HG02798 (cell line): ENCODE data around the gene RPUSD1.

ENCODE experiments used
- ATAC-seq: cut with Tn5 transposase; IDR thresholded peaks from one replicate; pipeline ENCODE4 v1.9.1; 2021; ENCODE audit warnings: mild to moderate bottlenecking; ENCODE audit not compliant: unreplicated experiment, poor library complexity

The RPUSD1 gene

DNA sequence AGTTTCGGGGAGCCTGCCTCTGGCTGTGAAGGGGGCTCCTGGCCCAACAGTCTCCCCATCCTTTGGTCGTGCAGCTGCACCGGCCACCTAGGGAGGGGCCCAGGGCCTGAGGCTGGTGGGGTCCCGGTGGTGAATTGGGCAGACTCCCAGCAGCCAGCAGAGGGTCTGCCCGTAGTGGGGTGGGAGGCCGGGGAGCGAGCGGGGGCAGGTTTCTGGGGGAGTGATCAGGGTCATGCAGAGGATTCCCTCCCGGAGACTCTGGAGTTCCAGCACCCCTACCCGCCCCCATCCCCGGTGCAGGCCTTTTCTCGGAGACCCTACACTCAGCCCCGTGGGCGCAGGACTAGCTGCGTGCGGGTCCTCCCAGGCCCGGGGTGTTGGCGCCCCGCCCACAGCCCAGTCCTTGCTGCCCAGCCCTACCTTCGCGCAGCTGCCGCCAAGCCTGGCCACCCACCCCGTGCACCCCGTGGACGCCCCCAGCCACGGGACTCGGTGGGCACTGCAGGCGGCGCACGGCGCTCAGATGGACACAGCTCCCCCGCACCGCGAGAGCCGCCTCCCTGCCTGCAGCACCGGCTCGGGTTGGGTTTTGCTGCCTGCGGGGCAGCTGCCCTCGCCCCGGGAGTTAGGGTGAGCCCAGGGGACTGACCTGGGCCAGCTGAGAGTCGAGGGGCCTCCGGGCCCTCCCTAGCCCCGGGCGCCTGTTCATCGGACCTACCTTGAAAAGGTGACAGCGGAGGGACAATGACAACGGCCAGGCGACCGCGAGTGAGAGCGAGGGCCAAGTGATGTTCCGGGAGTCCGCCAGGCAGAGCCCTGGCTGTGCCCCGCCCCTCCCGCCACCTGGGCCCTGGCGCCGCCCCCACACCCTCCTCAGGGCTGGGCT lies 12.0 kb upstream of the RPUSD1 start, which contains the start of gene GNG13:
TSS of gene GNG13 (minus strand) at position 787 of the 886 bp plus-strand sequence. CDS start 1,657 bp downstream, outside the sequence.
- ATAC-seq = no peak

DNA sequence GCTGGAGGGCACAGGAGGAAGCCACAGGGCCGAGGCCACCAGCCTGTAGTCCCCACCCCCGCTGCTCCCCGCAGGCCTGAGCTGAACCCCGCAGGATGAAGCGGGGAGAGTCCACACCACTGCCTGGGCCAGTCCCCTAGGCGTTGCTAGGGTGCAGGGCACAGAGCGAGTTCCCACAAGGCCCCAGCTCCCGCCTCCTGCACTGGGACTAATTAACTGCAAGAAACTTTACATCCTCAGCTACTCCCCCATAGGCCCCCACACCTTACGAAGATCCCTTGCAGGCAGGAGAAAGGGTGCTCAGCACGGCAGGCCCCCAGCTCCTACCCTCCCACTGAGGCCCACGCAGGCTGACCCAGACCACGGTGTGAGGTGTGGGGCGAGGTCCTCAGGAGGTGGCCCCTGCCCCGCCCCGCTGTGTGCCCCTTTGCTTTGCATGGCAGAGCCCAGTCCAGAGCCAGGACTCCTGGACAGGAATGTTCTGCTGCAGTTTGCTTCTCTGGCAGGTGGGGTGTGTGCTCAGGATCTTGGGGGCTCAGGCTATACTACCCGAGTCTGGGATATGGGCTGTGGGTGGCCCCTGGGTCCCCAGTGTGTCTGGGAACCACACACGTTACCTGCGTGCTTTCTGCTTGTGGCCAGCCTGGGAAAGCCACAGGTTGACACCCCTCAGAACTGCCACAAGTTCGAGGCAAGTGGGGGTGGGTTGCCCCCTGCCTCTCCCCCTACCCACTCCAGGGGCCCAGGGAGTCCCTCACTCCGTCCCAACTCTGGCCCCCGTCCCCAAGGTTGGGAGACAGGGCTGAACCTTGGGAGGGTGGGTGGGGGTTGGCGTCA lies 11.1 kb upstream of the RPUSD1 start:
- no peak for ATAC-seq

DNA sequence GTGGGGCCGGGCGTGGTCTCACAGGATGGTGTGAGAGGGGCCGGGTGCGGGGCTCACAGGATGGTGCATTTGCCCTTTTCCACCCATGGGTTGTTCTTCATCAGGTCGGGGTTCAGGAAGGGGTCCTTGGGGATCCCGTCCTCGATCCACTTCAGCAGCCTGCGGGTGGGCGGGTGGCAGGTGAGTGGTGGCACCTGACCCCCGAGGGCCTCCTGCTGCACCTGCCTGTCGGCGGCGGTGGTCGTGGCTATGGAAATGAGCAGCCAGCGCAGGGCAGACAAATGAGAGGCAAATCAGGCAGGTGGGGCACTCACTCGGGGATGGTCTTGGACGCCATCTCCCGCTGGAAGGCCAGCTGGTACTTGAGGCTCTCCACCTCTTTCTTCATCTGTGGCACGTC lies 10.5 kb upstream of the RPUSD1 start:
- no peak for ATAC-seq

DNA sequence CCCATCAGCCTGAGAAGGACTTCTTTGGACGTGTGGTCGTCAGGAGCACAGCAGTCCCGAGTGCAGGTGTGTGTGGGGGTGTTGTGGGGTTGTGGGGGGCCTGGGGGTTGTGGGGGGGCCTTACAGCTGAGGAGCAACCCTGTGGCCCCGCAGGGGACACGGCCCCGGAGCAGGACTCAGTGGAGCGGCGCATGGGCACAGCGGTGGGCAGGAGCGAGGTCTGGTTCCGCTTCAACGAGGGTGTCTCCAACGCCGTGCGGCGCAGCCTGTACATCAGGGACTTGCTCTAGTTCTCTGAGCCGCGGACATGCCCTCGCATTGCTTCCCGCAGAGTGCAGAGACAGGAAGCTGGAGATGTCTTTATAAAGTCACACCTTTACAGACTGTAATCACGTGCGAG lies 9.5 kb upstream of the RPUSD1 start:
- no peak for ATAC-seq

DNA sequence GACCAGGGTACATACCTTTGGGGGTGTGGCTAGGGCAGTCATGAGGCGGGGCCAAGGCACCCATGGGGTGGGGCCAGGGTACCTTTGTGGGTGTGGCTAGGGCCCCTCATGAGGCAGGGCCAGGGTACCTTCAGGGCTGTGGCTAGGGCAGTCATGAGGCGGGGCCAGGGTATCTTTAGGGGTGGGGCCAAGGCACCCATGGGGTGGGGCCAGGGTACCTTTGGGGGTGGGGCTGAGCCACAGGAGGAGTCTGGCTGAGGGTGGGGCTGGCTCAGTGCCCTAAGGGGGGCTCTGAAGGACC lies 8.9 kb upstream of the RPUSD1 start:
- ATAC-seq = no peak

DNA sequence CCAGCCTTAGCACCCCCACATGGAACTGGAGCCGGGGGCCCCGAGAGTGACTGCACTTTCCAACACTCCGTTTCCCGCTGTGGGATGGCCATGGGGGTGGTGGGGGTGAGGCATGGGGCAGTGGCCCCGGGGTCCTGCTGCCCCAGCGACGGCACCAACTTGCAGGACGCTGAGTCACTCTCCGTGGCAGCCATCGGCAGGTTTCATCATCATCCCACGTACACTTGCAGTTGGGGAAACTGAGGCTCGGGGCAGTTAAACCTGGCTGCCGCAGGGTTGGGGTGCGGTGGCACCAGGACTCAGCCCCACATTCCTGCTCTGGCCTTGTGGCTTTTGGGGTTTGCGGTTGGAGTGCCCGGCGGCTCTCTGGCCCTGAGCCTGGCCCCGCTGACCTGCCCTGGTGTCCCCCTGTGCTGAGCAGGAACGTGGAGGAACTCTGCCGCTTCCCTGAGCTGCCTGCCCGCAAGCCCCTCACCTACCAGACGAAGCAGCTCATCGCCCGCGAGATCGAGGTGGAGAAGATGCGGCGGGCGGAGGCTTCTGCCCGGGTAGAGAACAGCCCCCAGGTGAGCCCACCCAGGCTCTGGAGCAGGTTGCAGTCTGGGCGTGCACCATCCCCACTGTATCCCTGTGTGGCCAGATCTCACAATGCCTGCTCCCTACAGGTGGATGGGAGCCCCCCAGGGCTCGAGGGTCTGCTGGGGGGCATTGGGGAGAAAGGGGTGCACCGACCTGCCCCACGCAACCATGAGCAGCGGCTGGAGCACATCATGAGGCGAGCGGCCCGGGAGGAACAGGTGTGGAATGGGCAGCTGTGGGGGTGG lies 8.3 kb upstream of the RPUSD1 start:
- no peak for ATAC-seq

DNA sequence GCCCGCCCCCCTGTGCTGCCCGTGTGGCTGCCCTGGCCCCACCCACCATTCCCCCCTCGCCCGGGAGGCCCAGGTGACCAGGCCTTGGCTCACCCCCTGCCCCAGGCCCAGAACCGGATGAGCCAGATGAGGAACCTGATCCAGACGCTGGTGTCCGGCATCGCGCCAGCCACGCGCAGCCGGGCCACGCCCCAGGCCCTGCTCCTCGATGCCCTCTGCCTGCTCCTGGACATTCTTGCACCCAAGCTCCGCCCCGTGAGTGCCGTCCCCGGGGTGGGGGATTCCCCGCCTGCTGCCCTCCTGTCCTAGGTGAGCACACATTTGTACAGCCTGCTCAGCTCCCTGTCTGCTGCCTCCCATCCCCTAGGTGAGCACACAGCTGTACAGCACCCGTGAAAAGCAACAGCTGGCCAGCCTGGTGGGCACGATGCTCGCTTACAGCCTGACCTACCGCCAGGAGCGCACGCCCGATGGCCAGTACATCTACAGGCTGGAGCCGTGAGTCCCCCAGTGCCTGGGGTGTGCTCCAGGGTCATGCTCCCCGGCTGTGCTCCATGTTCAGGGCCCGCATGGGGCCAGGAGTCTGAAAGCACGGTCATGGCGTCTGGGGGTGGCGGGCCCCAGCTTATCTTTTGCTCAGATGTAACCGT lies 7.5 kb upstream of the RPUSD1 start:
- ATAC-seq = no peak

DNA sequence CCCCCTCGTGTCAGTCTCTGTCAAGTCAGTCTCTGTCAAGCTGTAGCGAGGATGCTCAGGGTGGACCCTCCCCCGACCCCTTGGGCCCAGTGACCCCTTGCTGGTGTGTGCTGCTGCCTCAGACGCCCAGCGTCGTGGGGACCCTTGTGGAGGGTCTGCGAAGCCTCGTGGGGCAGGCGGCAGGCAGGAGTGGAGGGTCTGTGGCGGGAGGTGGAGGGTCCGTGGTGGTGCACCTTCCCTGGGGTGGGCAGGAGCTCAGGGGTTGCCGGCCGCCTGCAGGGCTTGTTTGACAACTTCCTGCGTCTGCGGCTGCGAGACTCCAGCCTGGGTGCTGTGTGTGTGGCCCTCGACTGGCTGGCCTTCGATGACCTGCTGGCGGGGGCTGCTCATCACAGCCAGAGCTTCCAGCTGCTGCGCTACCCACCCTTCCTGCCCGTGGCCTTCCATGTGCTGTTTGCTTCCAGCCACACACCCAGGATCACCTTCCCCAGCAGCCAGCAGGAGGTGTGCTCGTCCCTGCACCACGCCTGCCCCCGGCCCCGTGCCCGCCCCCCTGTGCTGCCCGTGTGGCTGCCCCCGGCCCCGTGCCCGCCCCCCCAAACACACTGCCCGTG lies 6.8 kb upstream of the RPUSD1 start:
- ATAC-seq = no peak

DNA sequence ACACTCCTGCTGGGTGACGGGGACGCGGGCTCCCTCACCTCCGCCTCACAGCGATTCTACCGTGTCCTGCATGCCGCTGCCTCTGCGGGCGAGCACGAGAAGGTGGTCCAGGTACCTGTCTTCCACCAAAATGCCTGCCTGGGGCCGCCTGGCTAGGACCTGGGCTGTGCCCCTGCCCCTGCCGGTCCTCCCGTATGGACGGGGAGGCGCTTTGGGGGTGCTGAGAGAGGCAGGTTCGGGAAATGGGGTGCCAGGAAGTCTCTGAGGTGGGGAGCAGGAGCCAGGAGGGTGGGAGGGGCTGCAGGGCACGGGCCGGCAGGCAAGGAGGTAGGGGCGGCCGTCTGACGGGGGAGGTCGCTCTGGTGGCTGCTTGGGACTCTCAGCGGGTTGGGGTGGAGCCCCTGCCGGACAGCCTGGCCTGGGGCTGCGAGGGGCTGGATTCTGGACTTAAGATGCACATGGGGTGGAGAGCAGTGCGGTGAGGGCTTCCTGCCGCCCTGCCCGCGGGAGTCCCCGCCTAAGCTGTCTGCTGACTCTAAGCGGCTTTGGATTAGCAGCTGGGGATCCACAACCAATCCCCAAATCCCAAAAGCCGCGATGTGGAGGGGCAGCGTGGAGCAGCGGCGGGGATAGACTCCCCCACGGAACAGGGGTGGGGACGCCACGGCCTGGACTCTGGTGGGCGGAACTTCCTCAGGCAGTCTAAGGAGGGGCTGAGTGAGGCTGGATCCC lies 6.1 kb upstream of the RPUSD1 start:
- ATAC-seq = no peak

DNA sequence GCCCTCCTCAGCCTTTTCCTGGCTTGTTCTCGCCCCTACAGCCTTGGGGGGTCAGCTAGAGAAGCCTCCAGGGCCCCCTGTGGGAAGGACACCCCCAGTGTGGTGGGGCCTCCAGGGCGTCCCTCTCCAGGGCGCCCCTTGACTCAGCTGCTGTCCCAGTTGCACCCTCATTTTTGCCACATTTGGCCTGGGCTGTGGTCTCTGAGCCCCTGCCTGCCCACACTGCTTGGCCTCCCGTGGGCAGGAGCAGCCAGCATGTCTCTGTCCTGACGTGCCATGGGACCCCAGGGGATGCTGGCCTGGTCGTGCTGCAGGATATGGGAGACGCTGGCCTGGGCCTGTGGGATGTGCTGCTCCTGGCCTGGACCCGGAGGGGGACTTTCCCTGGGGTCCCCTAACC lies 5.2 kb upstream of the RPUSD1 start:
- ATAC-seq = no peak

DNA sequence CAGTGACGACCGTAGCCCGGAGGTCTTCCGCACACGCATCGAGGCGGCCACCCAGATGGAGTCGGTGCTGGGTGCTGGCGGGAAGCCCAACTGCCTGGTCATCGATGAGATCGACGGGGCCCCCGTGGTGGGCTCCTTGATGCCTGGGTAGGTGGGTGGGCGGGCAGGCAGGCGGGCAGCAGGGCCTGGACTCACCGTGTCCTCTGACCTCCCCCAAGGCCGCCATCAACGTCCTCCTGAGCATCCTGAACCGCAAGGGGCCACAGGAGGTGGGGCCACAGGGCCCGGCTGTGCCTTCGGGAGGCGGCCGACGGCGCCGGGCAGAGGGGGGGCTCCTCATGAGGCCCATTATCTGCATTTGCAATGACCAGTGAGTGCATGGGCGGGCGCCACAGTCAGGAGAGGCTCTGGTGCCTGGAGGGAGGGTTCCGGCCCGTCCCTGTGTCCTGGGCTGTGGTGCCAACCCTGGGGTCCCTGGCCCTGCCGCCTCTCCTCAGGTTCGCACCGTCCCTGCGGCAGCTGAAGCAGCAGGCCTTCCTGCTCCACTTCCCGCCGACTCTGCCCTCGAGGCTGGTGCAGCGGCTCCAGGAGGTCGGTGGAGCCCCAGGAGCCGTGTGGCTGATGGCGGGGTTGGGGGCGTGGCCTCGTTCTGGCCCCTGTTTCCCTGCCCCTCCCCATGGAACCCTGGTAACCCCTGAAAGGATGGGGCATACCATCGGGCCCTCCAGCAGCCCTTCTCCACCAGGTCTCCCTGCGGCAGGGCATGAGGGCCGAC lies 4.2 kb upstream of the RPUSD1 start:
- no peak for ATAC-seq

DNA sequence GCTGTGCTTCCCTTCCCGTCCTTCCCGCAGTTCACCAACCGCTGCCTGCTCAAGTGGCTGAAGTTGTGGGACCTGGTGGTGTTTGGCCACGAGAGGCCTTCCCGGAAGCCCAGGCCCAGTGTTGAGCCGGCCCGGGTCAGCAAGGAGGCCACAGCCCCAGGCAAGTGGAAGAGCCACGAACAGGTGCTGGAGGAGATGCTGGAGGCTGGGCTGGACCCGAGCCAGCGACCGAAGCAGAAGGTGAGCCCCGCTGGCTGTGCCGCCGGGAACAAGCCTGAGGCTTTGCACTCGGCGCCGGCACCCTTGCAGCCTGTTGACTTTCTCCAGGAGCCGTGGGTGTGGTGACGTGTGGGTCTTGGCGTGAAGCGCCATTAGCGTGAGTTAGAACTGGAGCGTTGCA lies 3.0 kb upstream of the RPUSD1 start:
- ATAC-seq = no peak

DNA sequence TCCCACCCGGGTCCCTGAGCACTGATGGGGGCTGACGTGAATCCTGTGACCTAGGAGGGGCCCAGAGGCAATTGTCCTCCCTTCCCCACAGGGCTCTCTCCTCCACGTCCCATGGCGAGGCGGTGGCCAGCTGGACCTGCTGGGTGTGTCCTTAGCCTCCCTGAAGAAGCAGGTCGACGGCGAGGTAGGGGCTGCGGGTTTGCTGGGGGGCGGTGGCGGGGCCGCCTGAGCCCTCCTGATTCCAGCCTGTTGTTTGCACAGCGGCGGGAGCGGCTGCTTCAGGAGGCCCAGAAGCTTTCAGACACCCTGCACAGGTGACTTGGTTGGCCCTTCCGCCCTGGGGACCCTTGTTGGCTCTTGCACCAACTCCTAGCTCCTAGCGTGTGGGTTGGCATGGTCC lies 1.9 kb upstream of the RPUSD1 start:
- ATAC-seq = no peak

DNA sequence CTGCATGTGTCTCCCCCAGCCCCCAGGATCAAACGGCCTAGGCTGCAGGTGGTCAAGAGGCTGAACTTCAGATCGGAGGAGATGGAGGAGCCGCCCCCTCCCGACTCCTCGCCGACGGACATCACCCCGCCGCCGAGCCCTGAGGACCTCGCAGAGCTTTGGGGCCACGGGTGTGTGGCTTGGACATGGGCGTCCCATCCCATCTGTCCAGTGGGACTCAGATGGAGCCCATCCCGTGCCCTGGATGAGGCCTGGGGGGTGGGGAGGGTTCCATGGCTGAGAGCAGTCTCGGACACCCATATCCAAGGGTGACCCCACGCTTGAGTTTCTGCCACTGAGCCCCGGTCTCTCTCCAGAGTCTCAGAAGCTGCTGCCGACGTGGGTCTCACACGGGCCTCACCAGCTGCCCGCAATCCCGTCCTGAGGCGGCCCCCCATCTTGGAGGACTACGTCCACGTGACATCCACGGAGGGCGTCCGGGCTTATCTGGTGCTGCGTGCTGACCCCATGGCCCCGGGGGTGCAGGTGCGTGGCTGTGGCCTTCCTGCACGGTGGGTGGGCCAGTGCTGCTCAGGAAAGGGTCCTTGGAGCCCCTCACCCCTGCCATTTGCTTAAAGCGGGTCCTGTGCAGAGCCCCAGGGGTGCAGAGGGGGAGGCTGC lies 1.1 kb upstream of the RPUSD1 start:
- no peak for ATAC-seq

DNA sequence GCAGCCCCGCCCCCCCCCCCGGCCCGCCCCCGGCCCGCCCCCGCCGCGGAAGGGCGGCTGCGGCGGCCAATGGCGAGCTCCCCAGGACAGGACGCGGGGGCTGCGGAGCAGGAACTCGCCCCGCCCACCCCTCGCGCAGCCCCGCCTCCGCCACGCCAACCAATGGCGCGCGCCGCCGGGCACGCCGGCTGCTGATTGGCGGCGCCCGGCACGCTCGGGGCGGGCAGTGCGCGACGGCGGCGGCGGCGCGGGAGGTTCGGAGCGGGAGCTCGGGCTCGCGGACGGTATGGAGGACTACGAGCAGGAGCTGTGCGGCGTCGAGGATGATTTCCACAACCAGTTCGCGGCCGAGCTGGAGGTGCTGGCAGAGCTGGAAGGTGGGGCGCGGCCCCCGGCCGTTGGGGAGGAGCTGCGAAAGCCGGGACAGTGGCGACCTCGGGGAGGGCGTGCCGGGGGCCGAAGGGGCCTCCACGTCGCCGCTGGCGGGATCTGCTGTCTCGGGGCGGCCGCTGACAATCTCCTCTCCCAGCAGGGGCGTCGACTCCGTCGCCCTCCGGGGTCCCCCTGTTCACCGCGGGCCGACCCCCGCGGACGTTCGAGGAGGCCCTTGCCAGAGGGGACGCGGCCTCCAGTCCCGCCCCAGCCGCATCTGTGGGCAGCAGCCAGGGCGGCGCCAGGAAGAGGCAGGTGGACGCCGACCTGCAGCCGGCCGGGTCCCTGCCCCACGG lies 382 bp upstream of the RPUSD1 start, which contains the start of gene CHTF18:
TSS of gene CHTF18 (plus strand) at position 222 of the 728 bp plus-strand sequence. CDS start at position 287, 65 bp downstream.
- peak; percentile 84 for ATAC-seq

DNA sequence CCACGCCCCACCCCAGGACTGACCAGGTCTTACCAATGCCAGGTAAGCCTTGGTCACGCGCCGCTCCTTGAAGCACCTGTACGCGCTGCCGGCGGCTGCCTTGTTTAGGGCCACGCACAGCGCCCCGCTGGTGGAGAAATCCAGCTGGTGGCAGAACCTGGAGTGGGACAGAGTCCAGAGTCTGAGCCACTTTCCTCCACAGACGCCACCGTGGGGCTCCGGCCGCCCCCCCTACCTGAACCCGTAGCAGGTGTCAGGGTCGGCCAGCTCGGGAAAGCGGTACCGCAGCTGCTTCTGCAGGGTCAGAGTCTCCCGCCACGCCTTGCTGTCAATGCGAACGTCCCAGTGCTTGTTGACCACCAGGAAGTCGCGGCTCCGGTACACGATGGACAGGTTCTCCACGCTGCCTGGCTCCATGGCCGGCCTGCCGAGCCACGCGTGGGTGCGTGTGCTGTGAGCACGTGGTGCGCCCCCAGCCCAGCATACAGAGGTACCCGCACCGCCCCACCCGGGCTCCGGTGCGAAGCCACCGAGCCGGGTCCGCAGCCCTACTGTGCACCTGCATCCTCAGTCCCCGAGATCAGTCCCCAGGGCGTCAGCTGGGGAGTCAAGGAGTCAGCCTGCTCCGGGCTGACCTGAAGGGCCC lies 737 bp downstream of the RPUSD1 start:
- ATAC-seq = peak; percentile 1
